ENCODE measurements around the gene MAP6.

Gene MAP6

DNA sequence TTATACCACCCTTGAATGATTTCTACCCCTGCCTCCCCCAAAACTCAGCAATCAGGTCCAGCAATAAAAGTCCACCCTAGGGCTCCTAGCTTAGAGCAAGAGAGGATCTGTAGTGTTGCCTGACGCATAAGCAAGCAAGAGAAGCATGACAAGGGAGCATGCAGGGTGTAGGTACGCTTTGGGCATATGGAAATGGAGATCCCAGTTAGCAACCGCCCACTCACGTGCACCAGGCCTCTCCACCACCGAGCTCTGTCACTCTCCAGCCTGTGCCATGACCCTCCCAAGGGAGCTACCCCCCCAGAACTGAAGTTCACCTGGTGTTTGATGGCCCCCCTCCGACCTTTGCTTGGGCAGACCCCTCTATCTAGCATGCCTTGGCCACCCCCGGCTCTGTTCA lies 67.3 kb downstream of the MAP6 start:
- TF ChIP-seq CTCF (IDR thresholded peaks at IDR 0.05; ENCODE audit: insufficient read depth, missing control alignments), result no peak
- FAIRE-seq, result no peak
- DNase-seq (ENCODE audit: insufficient read length, low spot score), result no peak

GRCh38 chr11:75600356-75600755 lies 68.5 kb downstream of the MAP6 start:
- FAIRE-seq (no peak), DNase-seq (ENCODE audit: insufficient read length, low spot score) (no peak)
- no peak for TF ChIP-seq CTCF (IDR thresholded peaks at IDR 0.05; ENCODE audit: insufficient read depth, missing control alignments)

- no peak for TF ChIP-seq CTCF (IDR thresholded peaks at IDR 0.05; ENCODE audit: insufficient read depth, missing control alignments)
- DNase-seq (ENCODE audit: insufficient read length, low spot score) (no peak), FAIRE-seq (no peak)
Observed at GRCh38 chr11:75598900-75599299, 69.9 kb downstream of the MAP6 start.

DNA sequence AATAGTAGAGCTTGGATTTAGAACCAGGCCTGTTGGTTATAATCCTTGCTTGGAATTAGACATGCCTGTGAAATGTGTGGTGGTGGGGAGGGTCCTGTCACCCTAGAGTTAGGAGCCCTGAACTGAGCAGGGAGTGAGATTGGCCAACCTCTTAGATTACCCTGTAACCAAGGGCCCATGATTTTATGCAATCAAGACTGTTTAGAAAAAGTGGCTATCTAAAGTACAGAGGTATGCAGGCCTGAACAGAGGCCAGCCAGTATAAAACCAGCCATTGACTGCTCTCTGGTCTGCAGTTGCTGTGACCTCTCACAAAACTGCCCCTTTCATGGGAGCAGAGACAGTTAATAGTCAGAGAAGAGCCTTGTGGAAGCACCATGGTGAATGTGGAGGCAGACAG lies 70.6 kb downstream of the MAP6 start:
- TF ChIP-seq CTCF (IDR thresholded peaks at IDR 0.05; ENCODE audit: insufficient read depth, missing control alignments), result no peak
- no peak for DNase-seq (ENCODE audit: insufficient read length, low spot score)
- FAIRE-seq, result no peak

DNA sequence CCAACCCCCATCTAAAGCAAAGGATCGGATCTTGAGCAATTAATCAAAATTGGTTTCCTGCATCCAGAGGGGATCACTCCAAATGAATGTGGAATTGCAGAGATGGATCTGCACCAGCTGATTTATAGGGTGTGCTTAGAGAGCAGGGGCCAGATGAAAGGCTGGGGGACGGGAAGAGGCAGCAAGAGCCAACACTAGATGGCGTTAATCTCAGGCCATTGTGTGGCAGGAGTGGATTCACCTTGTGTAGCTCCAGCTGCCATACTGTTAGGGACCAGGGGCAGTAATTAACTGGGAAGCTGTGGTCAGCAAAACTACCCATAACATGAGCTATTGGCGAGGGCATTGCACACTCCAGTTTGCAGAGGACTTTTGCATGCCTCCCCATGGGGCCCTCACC lies 71.2 kb downstream of the MAP6 start:
- no peak for FAIRE-seq
- DNase-seq (ENCODE audit: insufficient read length, low spot score), result peak; percentile 58
- peak; percentile 72 for TF ChIP-seq CTCF (IDR thresholded peaks at IDR 0.05; ENCODE audit: insufficient read depth, missing control alignments)

GRCh38 chr11:75596914-75597313 lies 71.9 kb downstream of the MAP6 start:
- FAIRE-seq (no peak), DNase-seq (ENCODE audit: insufficient read length, low spot score) (no peak)
- TF ChIP-seq CTCF (IDR thresholded peaks at IDR 0.05; ENCODE audit: insufficient read depth, missing control alignments), result no peak

- no peak for FAIRE-seq
- no peak for DNase-seq (ENCODE audit: insufficient read length, low spot score)
- no peak for TF ChIP-seq CTCF (IDR thresholded peaks at IDR 0.05; ENCODE audit: insufficient read depth, missing control alignments)
Observed at GRCh38 chr11:75595429-75595828, 73.4 kb downstream of the MAP6 start.
